ENCODE measurements around the gene MAPK10.
A peak's percentile ranks its signal among the peaks of the same experiment; 100 is the strongest.
"Not testable (repeated sequence)": the region's sequence is repeated elsewhere in the genome, so short reads cannot be mapped to it uniquely, and the experiment has no call there.

The MAPK10 gene

GRCh38 chr4:86330961-86331742 lies 28.7 kb downstream of the MAPK10 start:
- TF ChIP-seq, protein P1, sequence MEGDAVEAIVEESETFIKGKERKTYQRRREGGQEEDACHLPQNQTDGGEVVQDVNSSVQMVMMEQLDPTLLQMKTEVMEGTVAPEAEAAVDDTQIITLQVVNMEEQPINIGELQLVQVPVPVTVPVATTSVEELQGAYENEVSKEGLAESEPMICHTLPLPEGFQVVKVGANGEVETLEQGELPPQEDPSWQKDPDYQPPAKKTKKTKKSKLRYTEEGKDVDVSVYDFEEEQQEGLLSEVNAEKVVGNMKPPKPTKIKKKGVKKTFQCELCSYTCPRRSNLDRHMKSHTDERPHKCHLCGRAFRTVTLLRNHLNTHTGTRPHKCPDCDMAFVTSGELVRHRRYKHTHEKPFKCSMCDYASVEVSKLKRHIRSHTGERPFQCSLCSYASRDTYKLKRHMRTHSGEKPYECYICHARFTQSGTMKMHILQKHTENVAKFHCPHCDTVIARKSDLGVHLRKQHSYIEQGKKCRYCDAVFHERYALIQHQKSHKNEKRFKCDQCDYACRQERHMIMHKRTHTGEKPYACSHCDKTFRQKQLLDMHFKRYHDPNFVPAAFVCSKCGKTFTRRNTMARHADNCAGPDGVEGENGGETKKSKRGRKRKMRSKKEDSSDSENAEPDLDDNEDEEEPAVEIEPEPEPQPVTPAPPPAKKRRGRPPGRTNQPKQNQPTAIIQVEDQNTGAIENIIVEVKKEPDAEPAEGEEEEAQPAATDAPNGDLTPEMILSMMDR (IDR thresholded peaks at IDR 0.05; ENCODE audit: insufficient read depth, low read depth, low read length, missing control alignments) = no peak

DNA sequence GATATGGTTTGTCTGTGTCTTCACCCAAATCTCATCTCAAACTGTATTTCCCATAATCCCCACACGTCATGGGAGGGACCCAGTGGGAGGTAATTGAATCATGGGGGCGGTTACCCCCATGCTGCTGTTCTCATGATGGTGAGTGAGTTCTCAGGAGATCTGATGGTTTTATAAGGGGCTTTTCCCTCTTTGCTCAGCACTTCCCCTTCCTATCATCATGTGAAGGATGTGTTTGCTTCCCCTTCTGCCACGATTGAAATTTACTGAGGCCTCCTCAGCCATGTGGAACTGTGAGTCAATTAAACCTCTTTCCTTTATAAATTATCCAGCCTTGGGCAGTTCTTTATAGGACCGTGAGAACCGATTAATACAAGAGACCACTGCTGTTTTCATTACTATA lies 29.4 kb downstream of the MAPK10 start:
- DNase-seq (ENCODE audit: low read depth); H3K4me3 ChIP-seq (ENCODE audit: low read depth, low read length): not testable (repeated sequence)

More at GRCh38 chr4:86330961-86331742, 28.7 kb downstream of the MAPK10 start:
- DNase-seq (ENCODE audit: low read depth) = no peak
- H3K4me3 ChIP-seq (ENCODE audit: low read depth, low read length) = no peak overlapping the region

DNA sequence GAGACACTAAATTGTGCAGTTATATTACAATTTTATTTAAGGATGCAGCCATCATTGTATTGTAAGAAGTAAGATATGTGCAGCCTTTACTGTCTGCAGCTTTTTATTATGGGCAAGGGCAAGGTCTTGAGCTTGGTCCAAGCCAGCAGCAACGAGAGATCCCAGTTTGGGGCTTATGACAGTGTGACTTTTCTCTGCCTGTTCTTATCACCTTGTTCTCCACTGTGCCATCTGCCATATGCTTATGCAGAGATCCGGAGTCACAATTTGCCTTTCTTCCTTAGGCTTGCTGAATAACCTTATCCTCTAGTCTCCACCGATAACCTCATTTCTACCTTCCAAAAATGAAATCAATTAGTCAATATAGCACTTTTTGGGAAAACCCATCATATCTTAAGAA lies 30.4 kb downstream of the MAPK10 start:
- no peak overlapping the region for H3K4me3 ChIP-seq (ENCODE audit: low read depth, low read length)
- TF ChIP-seq, protein P1 (IDR thresholded peaks at IDR 0.05; ENCODE audit: insufficient read depth, low read depth, low read length, missing control alignments) = no peak
- DNase-seq (ENCODE audit: low read depth) = no peak

- TF ChIP-seq, protein P1 (IDR thresholded peaks at IDR 0.05; ENCODE audit: insufficient read depth, low read depth, low read length, missing control alignments) = no peak
These were observed 33.5 kb downstream of the MAPK10 start for GRCh38 chr4:86326400-86326799.

DNA sequence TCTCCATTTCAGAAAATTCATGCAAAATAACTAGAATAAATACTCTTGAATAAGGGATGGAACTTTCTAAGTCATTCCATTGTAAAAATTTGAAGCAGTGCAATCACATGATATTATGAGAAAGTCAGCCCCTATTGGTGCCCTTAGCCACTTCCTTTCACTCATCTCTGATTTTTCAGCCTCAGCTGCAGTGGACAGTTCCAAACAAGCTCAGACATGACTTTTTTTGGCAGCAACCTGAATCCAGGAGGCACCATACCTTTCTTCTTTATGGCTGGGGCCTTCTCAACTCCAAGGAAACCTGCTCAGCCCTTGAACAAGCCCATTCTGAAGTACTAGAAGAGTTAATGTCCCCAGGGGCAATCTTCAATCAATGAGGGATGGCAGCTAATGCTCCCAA lies 40.5 kb downstream of the MAPK10 start:
- TF ChIP-seq, protein P1 (IDR thresholded peaks at IDR 0.05; ENCODE audit: insufficient read depth, low read depth, low read length, missing control alignments) = no peak
- no peak overlapping the region for H3K4me3 ChIP-seq (ENCODE audit: low read depth, low read length)
- DNase-seq (ENCODE audit: low read depth) = peak; percentile 15

More at GRCh38 chr4:86326400-86326799, 33.5 kb downstream of the MAPK10 start:
- no peak for DNase-seq (ENCODE audit: low read depth)
- H3K4me3 ChIP-seq (ENCODE audit: low read depth, low read length) = no peak overlapping the region

- no peak for DNase-seq (ENCODE audit: low read depth)
- TF ChIP-seq, protein P1 (IDR thresholded peaks at IDR 0.05; ENCODE audit: insufficient read depth, low read depth, low read length, missing control alignments) = no peak
- H3K4me3 ChIP-seq (ENCODE audit: low read depth, low read length) = no peak overlapping the region
These were observed 44.3 kb downstream of the MAPK10 start for GRCh38 chr4:86315579-86315978.

DNA sequence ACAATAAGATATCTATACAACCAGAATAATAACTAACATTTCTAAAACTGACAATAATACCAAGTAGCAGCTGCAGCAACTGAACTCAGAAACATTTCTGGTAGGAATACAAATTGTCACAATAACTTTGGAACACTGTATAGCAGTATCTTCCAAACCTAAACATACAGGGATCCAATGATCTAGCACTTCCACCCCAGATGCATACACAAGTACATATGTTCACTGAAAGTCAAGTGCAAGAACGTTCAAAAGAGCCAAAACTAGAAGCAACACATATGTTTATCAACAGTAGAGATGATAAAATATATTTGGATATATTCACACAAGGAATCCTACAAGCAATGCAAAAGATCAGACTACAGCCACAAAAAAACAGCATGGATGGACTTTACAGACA lies 46.2 kb downstream of the MAPK10 start:
- DNase-seq (ENCODE audit: low read depth) = no peak
- TF ChIP-seq, protein P1 (IDR thresholded peaks at IDR 0.05; ENCODE audit: insufficient read depth, low read depth, low read length, missing control alignments) = no peak
- H3K4me3 ChIP-seq (ENCODE audit: low read depth, low read length) = no peak overlapping the region
